HG03280 (cell line): ENCODE data around the gene PSMG2.
"Not testable (repeated sequence)": the region's sequence is repeated elsewhere in the genome, so short reads cannot be mapped to it uniquely, and the experiment has no call there.

ENCODE experiments used
- ATAC-seq: cut with Tn5 transposase; IDR thresholded peaks from one replicate; pipeline ENCODE4 v1.9.1; 2021; ENCODE audit warnings: mild to moderate bottlenecking, moderate library complexity; ENCODE audit not compliant: unreplicated experiment

PSMG2 gene

GRCh38 chr18:12758566-12758965 is 55.7 kb downstream of the PSMG2 start:
- ATAC-seq: not testable (repeated sequence)

GRCh38 chr18:12765126-12765525 is 62.3 kb downstream of the PSMG2 start:
- no peak for ATAC-seq

- no peak for ATAC-seq
Observed at GRCh38 chr18:12765586-12765985, 62.7 kb downstream of the PSMG2 start.

- ATAC-seq: no peak
Observed at GRCh38 chr18:12766986-12767433, 64.2 kb downstream of the PSMG2 start.

GRCh38 chr18:12767580-12768155 is 64.8 kb downstream of the PSMG2 start:
- no peak for ATAC-seq

- no peak for ATAC-seq
Observed at GRCh38 chr18:12768625-12769024, 65.8 kb downstream of the PSMG2 start.

- ATAC-seq: no peak
Observed at GRCh38 chr18:12769136-12769535, 66.3 kb downstream of the PSMG2 start.

GRCh38 chr18:12769644-12770440 is 67.0 kb downstream of the PSMG2 start:
- no peak for ATAC-seq

- ATAC-seq: no peak
Observed at GRCh38 chr18:12770469-12771219, 67.8 kb downstream of the PSMG2 start.

- no peak for ATAC-seq
Observed at GRCh38 chr18:12772111-12772510, 69.3 kb downstream of the PSMG2 start.

- ATAC-seq: no peak
Observed at GRCh38 chr18:12773369-12773768, 70.5 kb downstream of the PSMG2 start.

- no peak for ATAC-seq
Observed at GRCh38 chr18:12774982-12775381, 72.1 kb downstream of the PSMG2 start.
